Measurements from ENCODE around the gene HHEX.
A peak's percentile ranks its signal among the peaks of the same experiment; 100 is the strongest.
"Not testable (repeated sequence)": the region's sequence is repeated elsewhere in the genome, so short reads cannot be mapped to it uniquely, and the experiment has no call there.

The HHEX gene

GRCh38 chr10:92689663-92690210 lies at the start of gene HHEX:
Gene HHEX, plus strand, starts transcription at chr10:92689955. Its CDS starts 32 bp downstream, at chr10:92689987.
- DNase-seq: peak; percentile 86

- DNase-seq: no peak
These were observed 49.6 kb upstream of the HHEX start for GRCh38 chr10:92640107-92640506.

DNA sequence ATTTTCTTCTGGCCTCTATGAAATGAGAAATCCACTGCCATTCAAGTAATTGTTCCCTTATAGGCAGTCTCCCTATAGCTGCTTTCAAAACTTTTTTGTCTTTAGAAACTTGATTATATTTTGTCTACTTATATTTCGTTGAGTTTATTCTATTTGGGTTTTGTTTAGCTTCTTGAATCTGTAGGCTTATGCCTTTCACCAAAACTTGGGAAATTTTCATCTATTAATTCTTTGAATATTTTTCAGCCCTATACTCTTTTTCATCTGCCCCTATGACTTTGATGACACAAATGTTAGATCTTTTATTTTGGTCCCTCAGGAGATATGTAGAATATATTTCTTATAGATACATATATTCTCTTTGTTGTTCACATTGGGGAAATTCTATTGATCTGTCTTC lies 48.3 kb upstream of the HHEX start:
- no peak for DNase-seq

DNA sequence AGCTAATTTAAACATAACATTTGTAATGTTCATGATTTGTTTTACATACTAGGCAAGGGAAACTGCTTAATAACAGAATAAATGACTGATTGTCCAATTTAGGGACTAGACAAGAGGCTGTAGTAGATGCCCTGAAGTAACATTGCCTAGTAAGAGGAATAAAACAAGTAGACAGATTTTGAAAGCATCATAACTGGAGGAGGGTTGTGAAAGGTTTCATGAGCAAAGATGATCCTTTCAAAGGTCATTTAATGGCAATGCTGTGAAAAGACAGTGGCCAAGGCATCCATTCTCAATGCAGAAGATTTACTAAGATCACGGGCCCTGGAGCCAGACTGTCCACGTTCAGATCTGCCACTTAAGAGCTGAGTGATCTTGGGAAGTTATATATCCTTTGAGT lies 44.8 kb upstream of the HHEX start:
- DNase-seq: no peak

GRCh38 chr10:92650864-92651263 lies 38.9 kb upstream of the HHEX start:
- not testable (repeated sequence) for DNase-seq

GRCh38 chr10:92655426-92655825 lies 34.3 kb upstream of the HHEX start:
- no peak for DNase-seq

GRCh38 chr10:92656266-92656961 lies 33.3 kb upstream of the HHEX start:
- DNase-seq: no peak

GRCh38 chr10:92657024-92657423 lies 32.7 kb upstream of the HHEX start:
- DNase-seq: no peak

DNA sequence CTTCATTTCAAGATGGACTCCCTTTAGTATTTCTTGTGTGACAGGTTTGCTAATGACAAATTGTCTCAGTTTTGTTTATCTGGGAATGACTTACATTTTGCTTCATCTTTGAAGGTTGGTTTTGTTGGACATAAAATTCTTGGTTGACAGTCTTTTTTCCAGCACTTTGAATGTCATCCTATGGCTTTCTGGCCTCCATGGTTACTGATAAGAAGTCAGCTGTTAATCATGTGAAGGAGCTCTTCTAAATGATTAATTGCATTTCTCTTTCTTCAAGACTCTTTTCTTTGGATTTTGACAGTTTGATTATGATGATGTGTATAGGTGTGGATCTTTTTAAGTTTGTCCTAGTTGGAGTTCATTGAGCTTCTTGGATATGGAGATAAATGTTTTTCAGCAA lies 26.9 kb upstream of the HHEX start:
- DNase-seq: no peak

- no peak for DNase-seq
These were observed 25.4 kb upstream of the HHEX start for GRCh38 chr10:92664322-92664721.

- DNase-seq: no peak
These were observed 22.7 kb upstream of the HHEX start for GRCh38 chr10:92667078-92667477.

DNA sequence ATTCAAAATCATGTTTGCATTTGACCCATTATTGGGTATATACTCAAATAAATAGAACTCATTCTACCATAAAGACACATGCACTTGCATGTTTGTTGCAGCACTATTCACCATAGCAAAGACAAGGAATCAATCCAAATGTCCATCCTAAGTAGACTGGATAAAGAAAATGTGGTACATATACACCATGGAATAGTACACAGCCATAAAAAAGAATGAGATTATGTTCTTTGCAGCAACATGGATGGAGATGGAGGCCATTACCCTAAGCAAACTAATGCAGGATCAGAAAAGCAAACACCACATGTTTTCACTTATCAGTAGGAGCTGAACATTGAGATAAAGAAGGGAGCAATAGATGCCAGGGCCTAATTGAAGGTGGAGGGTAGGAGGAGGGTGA lies 12.0 kb upstream of the HHEX start:
- DNase-seq: no peak

DNA sequence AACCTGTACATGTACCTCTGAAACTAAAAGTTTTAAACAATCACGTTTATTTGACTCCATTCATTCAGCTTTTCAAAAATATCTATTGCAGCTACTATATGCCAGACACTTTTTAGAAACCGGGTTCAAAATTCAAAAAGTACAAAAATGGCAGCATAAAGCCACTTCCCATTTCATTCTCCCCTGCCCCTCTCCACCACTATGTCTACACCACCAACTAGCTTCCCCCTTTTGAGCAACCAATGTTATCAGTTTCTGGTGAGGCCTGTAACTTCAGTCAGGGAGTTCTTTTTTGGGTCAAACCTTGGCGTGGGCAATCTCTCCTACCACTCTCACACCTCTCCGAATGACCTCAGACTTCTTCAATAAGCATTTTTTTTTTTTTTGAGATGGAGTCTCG lies 11.5 kb upstream of the HHEX start:
- no peak for DNase-seq

GRCh38 chr10:92681306-92681834 lies 8.4 kb upstream of the HHEX start:
- no peak for DNase-seq

DNA sequence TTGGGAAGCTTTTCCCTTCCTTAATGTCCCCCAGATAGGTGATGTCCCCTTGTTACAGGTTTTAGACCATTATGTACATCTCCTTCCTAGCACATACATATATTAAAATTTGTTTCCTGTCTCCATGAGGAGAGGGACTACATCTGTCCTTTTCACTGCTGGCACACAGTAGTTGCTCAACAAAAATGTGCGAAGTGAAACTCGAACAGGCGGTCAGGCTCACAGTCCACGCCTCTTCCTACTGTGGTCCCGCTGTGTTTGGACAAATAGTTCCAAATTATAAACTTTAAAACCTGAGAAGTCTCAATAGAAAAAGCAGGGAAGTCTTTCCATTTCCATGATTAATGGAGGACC lies 1.2 kb upstream of the HHEX start:
- DNase-seq: no peak

DNA sequence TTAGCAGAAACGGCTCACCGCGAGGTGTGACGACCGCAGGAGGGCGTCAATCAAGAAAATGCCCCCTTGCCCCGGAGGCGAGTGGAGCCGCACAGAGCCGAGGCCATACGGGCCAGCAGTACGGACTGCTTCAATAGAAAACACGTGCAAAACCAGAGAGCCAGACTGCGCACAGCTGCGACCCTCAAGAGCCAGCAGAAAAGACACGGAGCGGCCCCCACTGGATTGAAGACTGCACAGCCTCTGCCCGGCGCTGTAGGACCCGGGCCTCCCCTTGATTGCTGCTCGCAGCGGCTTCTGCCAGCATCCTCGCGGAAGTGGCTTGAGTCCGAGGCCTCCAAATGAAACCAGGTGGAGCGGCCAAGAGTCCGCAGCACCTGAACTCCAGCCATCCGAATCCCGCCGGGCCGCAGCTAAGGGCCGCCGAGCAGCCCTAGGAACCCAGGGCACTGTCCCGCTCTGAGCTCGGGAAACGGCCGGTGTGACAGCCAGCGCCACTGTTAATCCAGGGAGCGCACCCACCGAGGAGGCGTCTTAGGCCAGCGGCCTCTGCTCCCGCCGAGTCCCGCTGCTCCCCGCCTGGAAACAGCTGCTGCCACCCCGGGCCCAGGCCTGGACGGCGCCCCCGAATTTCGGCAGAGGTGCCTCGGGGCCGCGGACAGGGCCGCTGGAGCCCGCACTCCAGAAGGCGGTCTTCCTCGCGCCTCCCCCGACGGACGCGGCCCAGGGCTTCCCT lies 660 bp upstream of the HHEX start:
- DNase-seq: no peak

DNA sequence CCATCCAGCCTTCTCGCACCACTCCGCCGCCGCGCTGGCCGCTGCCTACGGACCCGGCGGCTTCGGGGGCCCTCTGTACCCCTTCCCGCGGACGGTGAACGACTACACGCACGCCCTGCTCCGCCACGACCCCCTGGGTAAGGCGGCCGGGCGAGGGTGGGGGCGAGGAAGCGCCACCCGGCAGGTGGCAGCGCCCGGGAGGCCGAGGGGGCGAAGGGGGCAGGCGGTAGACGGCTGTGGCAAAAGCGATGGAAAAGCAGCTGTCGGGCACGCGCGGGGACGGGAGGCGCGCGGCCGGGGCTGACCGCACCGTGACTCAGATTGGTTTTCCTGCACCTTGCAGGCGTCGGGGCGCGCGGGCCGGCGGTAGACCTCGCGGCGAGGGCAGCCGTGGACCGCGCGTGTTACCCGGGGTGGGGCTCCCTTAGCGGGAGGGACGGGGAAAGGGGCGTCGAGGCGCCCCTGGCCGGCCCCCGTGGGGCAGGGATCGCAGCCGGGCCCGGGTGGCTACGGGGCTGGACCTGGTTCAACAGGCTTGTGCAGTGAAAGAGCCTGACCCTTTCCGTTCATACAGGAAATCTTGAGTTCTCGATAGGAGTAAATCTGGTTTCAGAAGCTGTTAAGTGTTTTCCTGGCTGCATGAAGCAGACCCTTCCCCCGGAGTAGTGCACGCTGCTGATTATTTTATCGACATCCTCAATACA lies 608 bp downstream of the HHEX start:
- peak; percentile 95 for DNase-seq

GRCh38 chr10:92690915-92691590 lies 1.3 kb downstream of the HHEX start:
- no peak for DNase-seq

DNA sequence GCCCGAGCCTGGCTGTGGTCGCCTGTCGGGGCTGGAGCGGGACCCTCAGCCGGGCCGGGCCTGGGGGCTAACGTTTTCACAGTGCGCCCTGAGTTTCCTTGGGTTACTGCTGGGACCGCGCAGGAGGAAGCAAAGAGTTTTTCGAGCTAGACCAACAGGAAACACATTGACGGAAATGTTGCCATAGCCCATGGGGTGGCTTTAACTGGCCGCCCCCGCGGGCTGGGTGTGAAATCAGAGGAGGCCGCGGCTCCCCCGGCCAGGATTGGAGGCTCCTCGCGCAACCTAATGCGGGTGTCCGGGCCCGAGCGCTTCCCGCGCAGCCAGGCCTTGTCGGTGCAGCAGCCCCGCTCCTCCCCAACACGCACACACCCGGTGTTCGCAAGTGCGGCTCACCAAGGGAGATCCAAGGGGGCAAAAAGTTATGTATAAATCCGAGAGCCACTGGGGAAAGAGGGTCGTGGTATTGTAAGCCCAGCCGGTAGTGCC lies 1.9 kb downstream of the HHEX start:
- peak; percentile 77 for DNase-seq

GRCh38 chr10:92692080-92692671 lies 2.4 kb downstream of the HHEX start:
- no peak for DNase-seq

GRCh38 chr10:92692697-92693533 lies 3.2 kb downstream of the HHEX start:
- DNase-seq: no peak

All from GDM1 (cell line).